Left ventricle myocardium inferior (tissue), 1 donor: Measurements from ENCODE around the gene C19orf85. TPM values are rescaled to one million over a fixed set of nuclear protein-coding genes. Genes with fewer than 3 reads are reported as not detected.
A peak's percentile ranks its signal among the peaks of the same experiment; 100 is the strongest.

ENCODE experiments used
- DNase-seq: peaks from one replicate; pipeline ENCODE4 v3.0.0-alpha.2; 2020
- H3K27ac ChIP-seq: fragments of 200-600 bp; replicated peaks from 2 replicates; pipeline ENCODE4 v1.8.0; 2021
- H3K27me3 ChIP-seq: fragments of 200-600 bp; 2 replicates; pipeline ENCODE4 v1.8.0; 2021; ENCODE audit warnings: low read depth
- H3K36me3 ChIP-seq: fragments of 200-600 bp; 2 replicates; pipeline ENCODE4 v1.8.0; 2021
- H3K4me1 ChIP-seq: fragments of 200-600 bp; 2 replicates; pipeline ENCODE4 v1.8.0; 2021
- H3K4me3 ChIP-seq: fragments of 200-600 bp; 2 replicates; pipeline ENCODE4 v1.8.0; 2021; ENCODE audit warnings: mild to moderate bottlenecking, moderate library complexity
- H3K9me3 ChIP-seq: fragments of 200-600 bp; replicated peaks from 2 replicates; pipeline ENCODE4 v1.8.0; 2021
- CTCF ChIP-seq: fragments of 200-600 bp; IDR thresholded peaks from 2 replicates; pipeline ENCODE4 v1.8.0; 2021; ENCODE audit warnings: antibody characterized with exemption, mild to moderate bottlenecking, borderline replicate concordance
- intact Hi-C: fragments of 100-400 bp; cut with micrococcal nuclease; formaldehyde crosslinking; loops from one replicate; pipeline ENCODE4 v1.11.0; 2022
- total RNA-seq: library from RNA; stranded (reverse); fragmentation: NEBNext Ultra II Directional; extraction: Animal tissue kit (Norgen Biotek cat#: 25700); gene quantifications from one replicate; pipeline ENCODE4 v1.2.1, GENCODE V29; 2021
- donor health status: DM: no; HTN: yes; CAD: no; lungs with severe emphysema.

The C19orf85 gene
- total RNA-seq, 1 donor from 2014 or later: not detected

GRCh38 chr19:55455576-55456235 lies 8.8 kb downstream of the C19orf85 start:
- intact Hi-C loops: no loop called here
- Histone ChIP-seq H3K27ac (no peak overlapping the region), H3K9me3 (no peaks in the 10 kb centered on the region), H3K4me1 (peaks cover 26% of the 10 kb centered on the region), H3K4me3 (no peak overlapping the region), H3K27me3 (peaks cover 27% of the 10 kb centered on the region), H3K36me3 (no peaks in the 10 kb centered on the region)
- TF ChIP-seq CTCF: no peak
- no peak for DNase-seq

- Histone ChIP-seq H3K4me1 (peaks cover 17% of the 10 kb centered on the region), H3K36me3 (no peaks in the 10 kb centered on the region), H3K4me3 (no peak overlapping the region), H3K9me3 (no peaks in the 10 kb centered on the region), H3K27me3 (peaks cover 28% of the 10 kb centered on the region), H3K27ac (no peak overlapping the region)
- DNase-seq: no peak
- peak; percentile 56 for TF ChIP-seq CTCF
- intact Hi-C loops: no loop called here
Measured at GRCh38 chr19:55454787-55455243, 9.7 kb downstream of the C19orf85 start.

GRCh38 chr19:55453511-55454260 lies 10.9 kb downstream of the C19orf85 start:
- Histone ChIP-seq H3K27me3 (peaks cover 36% of the 10 kb centered on the region), H3K36me3 (no peaks in the 10 kb centered on the region), H3K27ac (no peak overlapping the region), H3K4me1 (peaks cover 13% of the 10 kb centered on the region), H3K9me3 (no peaks in the 10 kb centered on the region), H3K4me3 (no peak overlapping the region)
- intact Hi-C loops: no loop called here
- no peak for TF ChIP-seq CTCF
- DNase-seq: no peak

- no peaks in the 10 kb centered on the region for H3K36me3 ChIP-seq
- H3K9me3 ChIP-seq: no peaks in the 10 kb centered on the region
- peak overlapping the region; percentile 37 for H3K4me3 ChIP-seq
- peaks cover 36% of the 10 kb centered on the region for H3K27me3 ChIP-seq
- intact Hi-C loops: no loop called here
- peak; percentile 66 for DNase-seq
- H3K27ac ChIP-seq: no peak overlapping the region
- TF ChIP-seq CTCF: no peak
- peaks cover 13% of the 10 kb centered on the region for H3K4me1 ChIP-seq
Measured at GRCh38 chr19:55452749-55453346, 11.7 kb downstream of the C19orf85 start.

- DNase-seq: no peak
- TF ChIP-seq CTCF: no peak
- Histone ChIP-seq H3K9me3 (no peaks in the 10 kb centered on the region), H3K4me1 (peaks cover 13% of the 10 kb centered on the region), H3K27ac (no peak overlapping the region), H3K36me3 (no peaks in the 10 kb centered on the region), H3K27me3 (peaks cover 39% of the 10 kb centered on the region), H3K4me3 (peak overlapping the region; percentile 37)
- intact Hi-C loops: no loop called here
Measured at GRCh38 chr19:55451965-55452748, 12.4 kb downstream of the C19orf85 start.
